CD4-positive, alpha-beta T cell treated with Interleukin-15 for 1 hour (primary cell): Measurements from ENCODE around the gene TAF1C.

Source experiments
- DNase-seq: peaks from one replicate; pipeline ENCODE4 v3.0.0-alpha.2; 2020

The TAF1C gene

DNA sequence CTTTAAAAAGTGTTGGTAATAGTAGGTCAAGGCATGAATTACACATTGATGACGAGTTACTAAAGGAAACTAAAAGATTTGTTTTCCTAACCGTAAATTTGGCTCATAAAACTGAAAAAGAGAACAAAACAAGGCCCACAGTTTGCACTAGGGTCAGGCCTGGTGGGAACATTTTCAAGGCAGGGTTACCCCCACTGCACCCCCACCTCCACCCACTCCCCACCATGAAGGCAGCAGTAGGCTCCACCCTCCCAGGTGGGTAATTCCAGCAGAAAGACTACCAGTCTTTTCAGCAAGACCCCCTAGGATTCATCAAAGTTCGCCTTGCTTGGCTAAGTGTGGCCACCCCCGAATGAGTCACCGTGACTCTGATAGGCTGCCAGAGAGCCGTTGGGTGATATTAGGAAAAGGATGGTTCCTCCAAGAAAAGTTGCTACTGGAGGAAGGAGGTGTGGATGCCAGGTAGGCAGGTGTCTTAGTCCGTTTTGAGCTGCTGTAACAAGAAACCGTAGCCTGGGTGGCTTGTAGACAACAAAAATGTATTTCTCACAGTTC lies 33.1 kb downstream of the TAF1C start:
- no peak for DNase-seq

GRCh38 chr16:84150926-84151325 lies 35.9 kb downstream of the TAF1C start:
- DNase-seq = no peak

- DNase-seq = peak; percentile 91
Observed at GRCh38 chr16:84144859-84145639, 41.8 kb downstream of the TAF1C start, which contains the start of the genes DNAAF1 and HSDL1. Gene DNAAF1, plus strand, starts transcription at chr16:84145308. Its CDS starts 133 bp downstream, at chr16:84145441. Gene HSDL1, minus strand, starts transcription at chr16:84145177. Its CDS starts 13,856 bp downstream, at chr16:84131321.

DNA sequence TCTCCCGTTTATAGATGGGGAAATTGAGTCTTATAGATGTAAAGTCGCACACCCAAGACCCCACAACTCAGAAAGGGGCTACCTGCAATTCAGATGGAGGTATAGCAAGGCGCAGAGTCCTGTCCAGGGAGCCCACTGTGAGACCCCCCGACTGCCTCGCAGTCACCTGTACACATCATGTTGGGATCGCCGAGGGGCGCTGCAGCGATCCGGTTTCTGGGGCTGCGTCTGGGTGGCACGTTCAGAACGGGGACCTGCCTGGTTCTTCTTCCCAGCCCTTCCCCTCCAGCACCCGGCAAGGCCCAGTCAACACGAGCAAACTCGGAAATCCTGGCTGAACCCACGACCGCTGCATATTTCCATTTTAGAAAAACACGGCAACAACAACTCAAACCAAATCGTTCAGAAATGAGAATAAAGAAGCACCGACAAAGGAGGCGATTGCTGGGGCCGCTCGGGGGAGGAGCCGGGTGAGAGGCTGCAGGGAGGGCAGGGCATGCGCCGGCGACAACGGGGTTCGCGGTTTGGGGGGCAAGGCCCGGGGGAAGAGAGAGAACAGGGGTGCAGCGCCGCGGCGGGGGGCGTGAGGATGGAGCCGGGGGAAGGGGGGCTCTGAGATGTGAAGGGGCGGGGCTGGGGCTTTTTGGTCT lies 42.5 kb downstream of the TAF1C start:
- DNase-seq = peak; percentile 42

- DNase-seq = no peak
Observed at GRCh38 chr16:84143784-84144199, 43.1 kb downstream of the TAF1C start.

GRCh38 chr16:84143081-84143480 lies 43.8 kb downstream of the TAF1C start:
- DNase-seq = no peak

GRCh38 chr16:84141143-84141670 lies 45.6 kb downstream of the TAF1C start:
- no peak for DNase-seq

DNA sequence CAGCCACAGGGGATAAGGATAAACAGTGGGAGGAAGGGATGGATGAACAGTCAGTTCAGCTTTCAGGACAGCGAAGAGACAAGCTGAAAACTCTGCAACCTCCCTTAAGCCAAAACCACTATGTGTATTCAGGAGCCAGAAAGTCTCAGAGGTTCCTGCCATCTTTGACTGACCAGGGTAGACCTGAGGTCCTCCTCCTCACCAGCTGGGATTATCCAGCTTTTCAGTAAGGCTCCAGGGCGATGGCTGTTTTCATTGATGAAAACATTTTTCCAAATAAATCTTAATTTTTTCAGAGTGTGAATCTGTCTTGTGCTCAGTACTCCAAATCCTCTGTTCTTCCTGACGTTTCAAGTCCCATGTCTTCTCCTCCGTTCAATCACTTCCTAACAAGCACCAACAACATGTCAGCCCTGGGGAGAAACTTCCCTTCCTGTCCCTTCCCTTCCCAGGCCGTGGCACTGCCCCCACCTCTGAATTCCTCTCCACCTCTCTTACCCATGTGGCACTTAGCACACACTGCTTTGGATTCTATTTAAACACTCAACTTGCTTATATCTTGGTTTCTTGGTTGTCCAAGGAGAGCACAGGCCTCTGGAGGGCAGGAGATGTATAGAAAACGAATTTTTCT lies 47.1 kb downstream of the TAF1C start:
- DNase-seq = no peak

DNA sequence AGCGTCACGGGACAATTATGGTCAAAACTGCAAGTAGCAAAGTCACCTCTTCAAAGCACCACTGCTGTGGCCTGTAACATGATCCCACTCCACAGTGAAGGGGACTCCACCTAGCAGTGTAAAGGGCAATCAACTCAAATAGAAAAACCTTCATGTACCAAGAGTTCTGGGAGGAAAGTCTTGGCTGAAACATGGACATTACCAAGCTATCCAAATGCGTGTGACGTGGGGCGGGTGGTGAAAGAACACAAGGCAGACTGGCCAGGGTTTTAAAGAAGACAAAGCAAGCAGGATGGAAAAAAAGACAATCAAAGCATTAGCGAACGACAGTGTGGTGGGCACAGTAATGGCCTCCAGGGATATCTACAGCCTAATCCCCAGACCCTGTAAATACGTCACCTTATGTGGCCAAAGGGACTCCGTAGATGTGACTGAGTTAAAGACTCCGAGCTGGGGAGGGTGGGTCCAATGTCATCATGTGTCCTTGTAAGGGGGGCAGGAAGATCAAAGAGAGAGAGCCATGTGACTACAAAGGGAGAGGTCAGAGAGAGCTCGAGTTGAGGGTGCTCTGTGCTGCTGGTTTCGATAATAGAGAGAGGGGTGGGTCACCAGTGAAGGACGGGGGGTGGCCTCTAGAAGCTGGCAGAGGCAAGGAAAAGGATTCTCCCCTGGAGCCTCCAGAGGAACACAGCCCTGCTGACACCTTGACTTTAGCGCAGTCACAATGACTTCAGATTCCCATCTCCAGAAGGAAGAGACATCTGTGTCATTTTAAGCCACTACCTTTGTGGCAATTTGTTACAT lies 47.8 kb downstream of the TAF1C start:
- no peak for DNase-seq

DNA sequence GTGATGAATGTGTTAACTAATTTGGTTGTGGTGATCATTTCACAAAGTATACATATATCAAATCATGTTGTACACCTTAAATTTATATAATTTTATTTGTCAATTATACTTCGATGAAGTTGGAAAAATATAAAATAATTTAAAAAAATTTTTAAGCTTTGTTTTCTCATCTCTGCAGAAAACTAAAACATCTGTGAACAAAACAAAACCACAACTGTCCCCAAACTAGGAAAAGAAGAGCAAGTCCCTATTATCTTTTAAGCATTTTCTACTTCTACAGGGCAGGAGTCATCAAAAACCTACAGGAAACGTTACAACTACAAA lies 48.4 kb downstream of the TAF1C start:
- no peak for DNase-seq

DNA sequence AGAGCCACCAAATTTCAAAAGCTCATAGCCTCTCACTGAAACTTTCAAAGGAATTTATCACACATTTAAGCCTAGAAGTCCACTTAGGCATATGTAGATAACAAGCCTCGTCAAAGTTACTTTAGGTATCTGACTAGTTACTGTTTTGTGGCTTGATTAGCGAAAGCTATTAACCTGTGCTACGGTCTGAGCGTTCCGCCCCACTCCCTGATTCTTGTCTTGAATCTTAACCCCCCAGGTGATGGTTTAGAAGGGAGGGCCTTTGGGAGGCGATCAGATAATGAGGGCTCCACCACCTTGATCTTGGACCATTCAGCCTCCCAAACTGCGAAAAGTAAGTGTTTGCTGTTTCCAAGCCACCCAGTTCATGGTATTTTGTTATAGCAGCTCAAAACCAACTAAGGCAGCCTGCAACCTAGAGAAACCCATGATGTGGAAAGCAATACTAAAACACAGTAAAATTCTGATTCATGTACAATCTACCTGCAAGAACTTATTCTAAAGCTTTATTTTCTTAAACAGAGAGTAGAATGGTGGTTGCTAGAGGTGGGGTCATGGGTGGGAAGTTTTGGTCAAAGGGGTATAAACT lies 49.0 kb downstream of the TAF1C start:
- no peak for DNase-seq

DNA sequence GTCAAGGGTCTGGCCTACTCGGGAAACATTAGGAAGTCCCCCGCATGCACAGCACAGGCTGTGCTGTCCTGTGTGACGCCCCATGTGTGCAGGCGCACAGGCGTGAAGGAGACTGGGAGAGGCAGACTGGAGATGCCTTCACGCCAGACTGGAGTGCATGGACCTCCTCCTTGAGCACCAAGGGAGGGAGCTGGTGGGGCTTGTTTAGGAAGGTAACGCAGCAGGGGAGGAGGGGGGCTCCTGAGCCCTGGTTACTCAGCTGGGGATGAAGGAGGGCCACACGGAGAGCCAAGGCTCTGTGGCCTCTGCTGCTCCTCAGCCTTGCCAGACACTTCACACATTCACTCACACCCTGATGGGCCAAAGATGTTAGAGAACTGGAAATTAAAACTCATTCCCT lies 49.6 kb downstream of the TAF1C start:
- no peak for DNase-seq

DNA sequence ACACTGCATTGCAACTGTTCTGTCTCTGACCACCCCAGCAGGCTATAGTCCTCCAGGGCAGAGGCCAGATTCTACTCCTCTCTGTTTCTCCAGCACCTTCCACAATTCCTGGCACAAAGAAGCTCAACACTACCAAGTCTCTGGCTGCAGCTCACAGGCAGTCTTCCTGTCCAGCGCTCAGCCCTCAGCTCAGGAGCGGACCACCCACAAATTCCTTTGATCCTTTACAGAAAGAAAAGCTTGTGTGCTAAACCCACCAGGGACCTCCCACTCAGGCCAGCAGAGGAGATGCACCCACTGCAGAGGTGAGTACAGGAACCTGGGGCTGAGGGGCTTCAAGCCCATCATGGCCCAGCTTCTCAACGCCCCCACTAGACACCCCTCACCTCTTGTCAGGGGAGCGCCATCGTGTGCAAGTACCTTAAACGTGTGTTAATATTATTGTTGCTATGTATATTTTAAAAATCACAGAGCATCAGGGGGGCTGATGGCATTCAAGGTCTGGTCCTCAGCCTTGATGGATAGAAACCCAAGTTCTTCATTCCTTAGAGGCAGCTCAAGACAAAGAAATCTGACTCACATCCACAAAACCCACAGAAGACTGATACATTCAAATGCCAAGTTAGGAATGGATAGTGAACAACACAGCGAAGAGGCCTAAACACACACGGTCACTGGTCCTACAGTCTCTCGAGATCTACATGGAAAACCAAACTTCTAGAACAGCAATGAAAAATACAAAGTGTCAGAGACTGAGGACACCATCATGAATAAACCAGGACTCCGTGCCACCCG lies 50.3 kb downstream of the TAF1C start:
- no peak for DNase-seq

DNA sequence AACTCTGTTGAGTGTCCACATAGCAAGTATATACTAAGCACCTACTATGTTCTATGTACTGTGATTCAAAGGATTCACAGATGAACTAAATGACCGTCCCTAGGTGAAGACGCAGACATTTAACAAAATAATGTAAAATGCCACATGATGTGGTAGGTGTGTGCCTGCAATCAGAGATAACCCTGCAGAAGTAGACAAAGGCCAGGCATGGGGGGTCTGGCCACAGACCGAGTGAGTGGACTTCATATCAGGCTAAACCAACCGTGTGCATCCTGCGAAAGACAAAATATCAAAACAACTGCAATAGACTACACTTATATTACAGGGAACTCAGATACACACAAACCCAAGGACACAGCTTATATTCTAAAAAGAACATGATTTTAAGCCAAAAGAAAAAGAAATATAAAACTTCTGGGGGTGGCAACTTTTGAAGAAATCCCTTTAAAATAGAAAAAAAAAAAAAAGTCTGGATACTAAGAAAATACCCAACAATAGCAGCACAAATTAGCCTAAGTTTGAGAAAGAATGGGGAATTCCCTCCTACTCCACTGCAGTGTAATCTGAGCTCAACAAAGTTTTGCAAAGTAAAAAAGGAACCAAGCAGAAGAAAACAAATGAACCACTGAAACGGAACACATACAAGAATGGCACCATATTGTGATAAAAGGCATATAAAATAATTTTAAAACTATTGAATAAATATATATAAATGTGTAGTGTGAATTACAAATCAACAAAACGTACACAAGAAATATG lies 54.2 kb downstream of the TAF1C start:
- DNase-seq = no peak

GRCh38 chr16:84131117-84131516 lies 55.7 kb downstream of the TAF1C start:
- DNase-seq = no peak
